ENCODE data around the gene RAB6B. TPM values are rescaled to one million over a fixed set of nuclear protein-coding genes. Genes with fewer than 3 reads are reported as not detected.

RAB6B gene
- total RNA-seq, 2 experiments from 2014 or later: 2.7 to 3.9 TPM

DNA sequence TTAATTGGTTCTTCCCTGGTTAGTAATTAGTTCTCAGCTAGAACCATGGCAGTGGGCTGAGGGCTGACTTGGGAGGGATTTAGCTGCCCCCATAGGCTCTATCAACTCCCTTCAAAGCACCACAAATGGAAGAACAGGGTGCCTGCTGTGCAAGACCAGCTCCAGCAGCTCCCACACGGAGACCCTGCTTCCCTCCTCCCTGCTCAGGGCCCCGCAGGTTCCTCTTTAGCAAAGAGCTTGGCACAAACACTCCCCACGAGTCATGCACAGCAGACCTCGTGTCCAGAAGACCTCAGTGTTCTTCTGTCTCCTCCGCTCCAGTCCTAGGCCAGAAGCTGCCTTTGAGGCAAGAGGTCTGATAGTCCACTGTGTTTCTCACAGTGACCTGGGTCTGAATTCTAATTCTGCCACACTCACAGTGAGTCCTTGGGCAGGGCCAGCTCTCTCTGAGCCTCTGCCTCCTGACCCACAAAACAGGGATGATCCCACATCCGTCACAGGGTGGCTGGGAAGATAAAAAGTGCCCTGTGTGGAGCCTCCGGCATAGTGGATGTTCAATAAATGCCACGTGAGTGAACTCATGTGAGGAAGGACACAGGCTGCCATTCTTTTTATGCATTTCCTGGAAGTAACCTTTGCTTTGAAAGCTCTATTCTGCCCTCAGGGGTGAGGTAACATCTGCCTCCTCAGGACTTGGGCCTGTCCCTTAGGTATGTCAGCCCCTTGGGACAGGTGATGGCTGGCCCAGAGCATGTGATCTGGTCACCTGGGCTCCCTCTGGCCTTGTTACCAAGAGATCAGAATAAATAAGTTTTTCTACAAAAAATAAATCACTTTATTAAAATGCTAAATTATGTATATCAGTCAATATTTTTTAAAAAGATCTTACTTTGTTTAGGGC, 7.6 kb downstream of the RAB6B start:
- H3K4me1 Mint-ChIP-seq (ENCODE audit: low read depth): peaks cover 4% of the 10 kb centered on the region
- peaks cover 10% of the 10 kb centered on the region for H3K27me3 Mint-ChIP-seq
- no peaks in the 10 kb centered on the region for H3K9me3 Mint-ChIP-seq
- H3K27ac Mint-ChIP-seq: no peak overlapping the region
- H3K36me3 Mint-ChIP-seq: no peaks in the 10 kb centered on the region
- DNase-seq: no peak
- POLR2A ChIA-PET: no interaction called here
- intact Hi-C loops (cut with micrococcal nuclease): no loop called here
- no peak overlapping the region for H3K4me3 Mint-ChIP-seq
- CTCF ChIA-PET: no interaction called here

DNA sequence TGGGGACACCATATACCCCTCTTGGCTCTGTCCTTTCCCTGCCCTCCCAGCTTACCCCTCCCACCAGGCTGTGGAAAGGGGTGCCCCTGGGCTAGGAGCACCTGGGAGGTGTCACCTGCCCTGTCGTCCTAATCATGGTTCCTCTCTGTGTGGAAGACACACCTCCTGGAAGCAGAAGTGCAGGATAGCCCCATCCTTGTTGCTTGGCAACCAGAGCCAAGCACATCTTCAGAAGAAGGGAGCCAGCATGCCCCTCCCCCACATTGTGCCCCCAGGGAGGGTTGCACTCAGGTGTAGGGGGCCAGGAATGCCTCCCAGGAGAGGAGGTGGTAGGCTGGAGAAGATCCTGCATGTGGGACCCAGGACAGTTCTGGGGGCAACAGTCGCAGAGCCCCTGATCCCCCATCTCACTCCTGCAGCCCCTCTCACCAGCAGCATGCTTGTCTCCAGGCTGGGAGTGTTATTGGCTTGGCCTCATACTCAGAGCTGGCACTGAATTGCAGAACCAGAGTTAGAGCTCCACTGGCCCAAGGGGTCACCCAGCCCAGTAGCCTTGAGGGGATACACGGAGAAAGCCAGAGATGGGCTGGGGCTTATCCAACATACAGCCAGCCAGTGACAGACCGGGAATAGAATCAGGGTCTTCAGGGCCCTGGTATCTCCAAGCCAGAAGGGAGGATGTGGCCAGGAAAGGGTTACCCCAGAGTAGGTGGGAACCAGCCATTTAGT, 8.4 kb downstream of the RAB6B start:
- ChIA-PET POLR2A (no interaction called here), CTCF (no interaction called here)
- no peaks in the 10 kb centered on the region for H3K36me3 Mint-ChIP-seq
- H3K4me3 Mint-ChIP-seq: no peak overlapping the region
- no peak overlapping the region for H3K27ac Mint-ChIP-seq
- intact Hi-C loops (cut with micrococcal nuclease): no loop called here
- no peaks in the 10 kb centered on the region for H3K9me3 Mint-ChIP-seq
- H3K4me1 Mint-ChIP-seq (ENCODE audit: low read depth): peaks cover 12% of the 10 kb centered on the region
- H3K27me3 Mint-ChIP-seq: peaks cover 8% of the 10 kb centered on the region
- DNase-seq: no peak

DNA sequence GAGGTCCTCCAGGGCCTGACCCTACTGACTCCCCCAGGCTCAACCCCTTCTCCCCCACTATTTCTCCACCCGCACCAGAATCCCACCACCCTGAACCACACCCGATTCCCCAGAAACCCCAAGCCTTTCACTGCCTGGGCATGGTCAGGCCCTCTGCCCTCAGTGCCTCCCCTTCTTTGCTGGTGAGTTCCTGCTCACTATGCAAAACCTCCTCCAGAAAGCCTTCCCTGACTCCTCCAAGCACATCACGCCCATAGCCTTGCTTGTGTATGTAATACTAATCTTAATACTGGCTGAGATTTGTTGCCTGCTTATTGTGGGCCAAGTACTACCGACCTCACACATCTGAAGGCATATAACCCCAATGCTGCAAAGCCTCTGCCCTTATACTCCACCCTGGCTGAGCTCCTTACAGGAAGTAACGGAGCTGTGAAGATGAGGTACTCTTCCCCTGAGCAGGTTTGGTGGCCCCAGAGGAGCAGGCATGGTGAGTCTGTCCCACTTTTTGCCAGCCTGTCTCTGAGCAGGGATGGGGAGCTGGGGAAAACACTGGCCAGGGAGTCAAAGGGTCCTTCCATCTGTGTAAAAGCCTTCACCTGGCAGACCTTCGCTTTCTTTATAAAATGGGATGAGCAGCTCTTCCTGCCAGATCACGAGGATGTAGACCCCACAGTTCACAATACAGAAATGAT, 9.5 kb downstream of the RAB6B start:
- POLR2A ChIA-PET: no interaction called here
- intact Hi-C loops (cut with micrococcal nuclease): no loop called here
- no peaks in the 10 kb centered on the region for H3K36me3 Mint-ChIP-seq
- no peak overlapping the region for H3K4me3 Mint-ChIP-seq
- no peak overlapping the region for H3K27ac Mint-ChIP-seq
- H3K4me1 Mint-ChIP-seq (ENCODE audit: low read depth): peaks cover 22% of the 10 kb centered on the region
- peaks cover 6% of the 10 kb centered on the region for H3K27me3 Mint-ChIP-seq
- no peaks in the 10 kb centered on the region for H3K9me3 Mint-ChIP-seq
- CTCF ChIA-PET: no interaction called here
- DNase-seq: no peak

DNA sequence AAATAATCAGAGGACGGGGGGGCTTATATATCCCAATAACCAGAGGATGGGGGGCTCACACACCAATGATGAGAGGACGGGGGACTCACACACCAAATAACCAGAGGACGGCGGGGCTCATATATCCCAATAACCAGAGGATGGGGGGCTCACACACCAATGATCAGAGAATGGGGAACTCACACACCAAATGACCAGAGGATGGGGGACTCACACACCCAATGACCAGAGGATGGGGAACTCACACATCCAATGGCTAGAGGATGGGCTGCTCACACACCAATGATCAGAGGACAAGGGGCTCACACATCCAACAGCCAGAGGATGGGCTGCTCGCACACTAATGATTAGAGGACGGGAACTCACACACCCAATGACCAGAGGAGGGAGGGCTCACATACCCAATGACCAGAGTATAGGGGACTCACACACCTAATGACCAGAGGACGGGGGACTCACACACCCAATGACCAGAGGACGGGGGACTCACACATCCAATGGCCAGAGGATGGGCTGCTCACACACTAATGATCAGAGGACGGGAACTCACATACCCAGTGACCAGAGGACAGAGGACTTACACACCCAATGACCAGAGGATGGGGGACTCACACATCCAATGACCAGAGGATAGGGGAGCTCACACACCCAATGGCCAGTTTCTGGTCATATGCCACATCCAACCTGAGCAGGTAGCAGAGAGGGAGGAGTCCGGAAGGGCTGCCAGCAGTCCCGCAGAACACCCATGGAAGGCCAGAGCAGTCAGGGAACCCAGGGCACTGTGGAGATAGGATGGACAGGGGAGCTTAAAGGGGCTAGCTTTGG, 10.6 kb downstream of the RAB6B start:
- no peak overlapping the region for H3K27ac Mint-ChIP-seq
- peaks cover 26% of the 10 kb centered on the region for H3K4me1 Mint-ChIP-seq (ENCODE audit: low read depth)
- no peaks in the 10 kb centered on the region for H3K27me3 Mint-ChIP-seq
- H3K36me3 Mint-ChIP-seq: no peaks in the 10 kb centered on the region
- ChIA-PET POLR2A (no interaction called here), CTCF (no interaction called here)
- DNase-seq: no peak
- intact Hi-C loops (cut with micrococcal nuclease): no loop called here
- no peaks in the 10 kb centered on the region for H3K9me3 Mint-ChIP-seq
- H3K4me3 Mint-ChIP-seq: no peak overlapping the region

DNA sequence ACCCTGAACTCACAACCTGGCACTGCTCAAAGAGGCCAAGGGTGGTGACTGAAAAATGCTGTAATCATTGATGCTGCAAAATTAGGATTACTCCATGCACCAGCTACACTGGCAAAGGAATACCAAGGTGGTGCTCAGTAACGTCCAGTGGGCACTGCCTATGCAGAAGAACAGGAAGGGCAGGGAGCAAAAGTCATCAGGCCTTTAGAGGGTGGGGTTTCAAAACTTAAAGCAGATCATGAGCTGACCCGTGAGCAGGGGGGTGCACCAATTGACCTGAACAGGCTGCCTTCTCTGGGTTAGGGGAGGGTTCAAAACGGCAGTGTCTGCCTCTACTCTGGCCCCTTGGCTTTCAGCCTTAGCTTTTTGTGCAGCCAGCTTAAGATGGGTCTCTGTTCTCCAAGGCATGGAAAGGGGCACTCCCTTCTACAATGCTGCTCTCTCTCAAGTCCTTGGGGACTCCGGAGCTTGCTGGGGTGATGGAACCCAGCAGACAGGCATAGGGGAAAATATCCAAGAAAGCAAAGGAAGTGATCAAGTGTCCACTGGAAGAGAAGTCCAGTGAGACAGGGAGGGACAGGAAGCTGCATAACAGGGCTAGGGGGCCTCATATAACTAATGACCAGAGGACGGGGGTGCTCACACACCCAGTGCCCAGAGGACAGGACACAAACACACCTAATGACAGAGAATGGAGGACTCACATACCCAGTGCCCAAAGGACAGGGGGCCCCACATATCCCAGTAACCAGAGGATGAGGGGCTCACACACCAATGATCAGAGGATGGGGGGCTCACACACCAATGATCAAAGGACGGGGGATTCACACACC, 11.4 kb downstream of the RAB6B start:
- no peak for DNase-seq
- Mint-ChIP-seq H3K9me3 (no peaks in the 10 kb centered on the region), H3K27me3 (no peaks in the 10 kb centered on the region), H3K4me3 (no peak overlapping the region), H3K36me3 (no peaks in the 10 kb centered on the region), H3K27ac (no peak overlapping the region), H3K4me1 (ENCODE audit: low read depth) (peaks cover 26% of the 10 kb centered on the region)
- intact Hi-C loops (cut with micrococcal nuclease): no loop called here
- ChIA-PET CTCF (no interaction called here), POLR2A (no interaction called here)

DNA sequence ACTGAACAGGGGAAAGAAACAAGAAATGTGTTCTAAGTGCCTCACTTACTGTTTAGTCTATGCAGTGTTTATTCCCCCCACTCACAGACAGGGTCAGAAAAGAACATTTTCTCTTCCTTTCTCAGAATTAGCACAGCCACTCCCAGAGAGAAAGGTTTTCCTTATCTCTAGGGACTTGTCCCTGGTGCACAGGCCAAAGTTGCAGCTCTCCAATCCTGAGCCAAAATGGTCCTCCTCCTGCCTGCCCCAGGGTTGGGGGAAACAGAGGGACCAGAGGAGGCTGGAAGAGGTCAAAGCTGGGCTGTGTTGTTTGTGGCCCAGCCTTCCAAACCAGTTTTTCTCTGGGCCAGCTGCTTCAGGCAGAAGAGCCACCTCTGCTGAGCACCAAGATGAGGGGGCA, 12.0 kb downstream of the RAB6B start:
- H3K9me3 Mint-ChIP-seq: peaks cover 4% of the 10 kb centered on the region
- H3K27ac Mint-ChIP-seq: no peak overlapping the region
- H3K4me1 Mint-ChIP-seq (ENCODE audit: low read depth): peaks cover 26% of the 10 kb centered on the region
- no peaks in the 10 kb centered on the region for H3K27me3 Mint-ChIP-seq
- POLR2A ChIA-PET: no interaction called here
- no peak overlapping the region for H3K4me3 Mint-ChIP-seq
- no peak for DNase-seq
- no peaks in the 10 kb centered on the region for H3K36me3 Mint-ChIP-seq
- intact Hi-C loops (cut with micrococcal nuclease): no loop called here
- CTCF ChIA-PET: no interaction called here

DNA sequence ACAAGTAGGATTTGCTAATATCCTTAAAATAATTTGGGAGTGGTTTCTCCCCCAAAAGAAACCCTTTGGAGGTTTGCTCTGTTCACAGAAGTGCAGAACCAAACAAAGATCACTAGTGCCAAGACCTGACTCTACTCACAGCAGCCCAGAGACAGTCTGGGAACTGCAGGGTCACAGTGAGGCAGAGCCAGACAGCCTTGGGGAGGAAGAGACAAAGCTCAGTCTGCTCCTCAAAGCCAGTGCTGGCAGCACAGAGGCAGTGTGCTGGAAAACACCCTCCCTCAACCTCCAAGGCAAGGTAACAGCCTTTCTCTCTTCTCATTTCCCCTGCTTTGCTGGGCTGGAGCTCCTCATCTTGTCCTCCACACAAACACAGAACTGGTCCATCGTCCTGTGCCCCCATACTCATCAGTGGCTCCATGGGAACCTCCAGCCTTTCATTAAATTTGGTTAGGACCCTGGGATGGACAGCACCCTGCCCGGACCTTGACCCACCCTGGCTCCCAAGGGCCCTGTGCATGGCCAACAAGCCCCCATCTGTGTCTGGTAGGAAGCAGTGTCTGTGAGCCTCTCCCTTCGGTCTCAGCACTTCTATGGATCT, 12.6 kb downstream of the RAB6B start:
- Mint-ChIP-seq H3K27me3 (no peaks in the 10 kb centered on the region), H3K4me3 (no peak overlapping the region), H3K36me3 (no peaks in the 10 kb centered on the region), H3K9me3 (peaks cover 9% of the 10 kb centered on the region), H3K4me1 (ENCODE audit: low read depth) (peaks cover 26% of the 10 kb centered on the region), H3K27ac (peak overlapping the region; percentile 40)
- DNase-seq: peak; percentile 6
- ChIA-PET POLR2A (no interaction called here), CTCF (no interaction called here)
- intact Hi-C loops (cut with micrococcal nuclease): loop anchor here (1.0 kb wide), 1 partner anchor 32 kb away; no protein-coding TSS in a partner anchor

DNA sequence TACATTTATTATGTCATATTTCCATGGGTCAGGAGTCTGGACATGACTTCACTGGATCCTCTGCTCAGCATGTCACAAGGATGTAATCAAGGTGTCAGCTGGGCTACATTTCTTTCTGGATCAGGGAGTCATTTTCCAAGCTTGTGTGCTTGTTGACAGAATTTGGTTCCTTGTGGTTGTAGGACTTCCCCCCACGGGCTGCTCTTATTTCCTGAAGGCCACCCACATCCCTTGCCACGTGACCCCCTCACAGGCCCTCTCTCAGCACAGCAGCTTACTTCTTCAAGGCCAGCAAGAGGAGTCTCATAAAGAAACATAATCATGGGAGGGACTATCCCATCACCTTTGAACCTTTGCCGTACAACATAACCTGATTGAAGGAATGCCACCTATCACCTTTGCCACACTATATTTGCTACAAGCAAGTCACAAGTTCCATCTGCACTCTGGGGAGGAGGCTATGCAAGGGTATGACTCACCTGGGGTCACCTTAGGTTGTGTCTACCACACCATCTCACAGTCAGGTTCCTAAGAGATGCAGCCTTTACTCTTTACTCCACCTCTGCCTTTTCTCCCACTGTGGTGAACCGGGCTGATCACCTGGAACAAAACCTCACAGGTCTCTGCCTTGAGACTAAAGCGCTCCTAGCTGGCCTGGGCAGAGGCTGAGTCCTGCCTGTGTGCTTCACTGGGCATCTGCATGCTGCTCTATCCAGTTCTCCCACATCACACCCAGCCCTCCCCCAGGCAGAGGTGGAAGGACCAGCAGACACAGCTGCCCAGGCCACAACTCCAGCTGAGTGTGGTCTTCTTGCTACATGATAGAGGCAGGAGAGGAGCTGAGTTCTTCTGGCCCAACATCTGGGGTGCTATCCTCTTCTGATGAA, 13.5 kb downstream of the RAB6B start:
- ChIA-PET CTCF (no interaction called here), POLR2A (no interaction called here)
- peak; percentile 52 for DNase-seq
- Mint-ChIP-seq H3K27ac (peak overlapping the region; percentile 30), H3K36me3 (no peaks in the 10 kb centered on the region), H3K4me3 (no peak overlapping the region), H3K9me3 (peaks cover 16% of the 10 kb centered on the region), H3K4me1 (ENCODE audit: low read depth) (peaks cover 26% of the 10 kb centered on the region), H3K27me3 (no peaks in the 10 kb centered on the region)
- intact Hi-C loops (cut with micrococcal nuclease): loop anchor here (1.0 to 2.0 kb wide), 2 partner anchors 31 to 77 kb away; partner anchors contain the start of gene SRPRB

DNA sequence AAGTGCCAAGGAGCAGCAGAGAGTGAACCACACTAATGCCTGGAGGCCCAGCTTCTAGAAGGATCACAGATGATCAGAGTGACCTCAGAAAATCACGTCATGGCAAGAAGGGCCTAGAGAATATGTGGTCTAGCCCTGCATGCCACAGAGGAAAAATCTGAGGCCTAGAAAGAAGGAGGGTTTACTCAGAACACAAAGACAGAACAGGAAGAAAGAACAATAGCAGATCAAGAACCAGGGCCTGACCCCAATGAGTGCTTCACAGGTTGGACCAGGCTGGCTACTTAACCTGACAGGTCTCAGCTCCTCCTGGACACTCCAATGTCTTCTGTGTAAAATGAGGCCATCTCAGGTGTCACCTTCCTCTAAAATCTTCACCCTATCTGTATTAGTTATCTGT, 14.2 kb downstream of the RAB6B start:
- Mint-ChIP-seq H3K4me1 (ENCODE audit: low read depth) (peaks cover 26% of the 10 kb centered on the region), H3K4me3 (no peak overlapping the region), H3K9me3 (peaks cover 16% of the 10 kb centered on the region), H3K27ac (peak overlapping the region; percentile 25), H3K27me3 (no peaks in the 10 kb centered on the region), H3K36me3 (no peaks in the 10 kb centered on the region)
- DNase-seq: peak; percentile 17
- ChIA-PET POLR2A (interaction anchor here (0.6 kb wide), 1 partner anchor 178 kb away, joined by 3 read pairs; no protein-coding TSS in a partner anchor), CTCF (no interaction called here)
- intact Hi-C loops (cut with micrococcal nuclease): loop anchor here (2.0 kb wide), 1 partner anchor 77 kb away; the partner anchor contains the start of gene SRPRB

DNA sequence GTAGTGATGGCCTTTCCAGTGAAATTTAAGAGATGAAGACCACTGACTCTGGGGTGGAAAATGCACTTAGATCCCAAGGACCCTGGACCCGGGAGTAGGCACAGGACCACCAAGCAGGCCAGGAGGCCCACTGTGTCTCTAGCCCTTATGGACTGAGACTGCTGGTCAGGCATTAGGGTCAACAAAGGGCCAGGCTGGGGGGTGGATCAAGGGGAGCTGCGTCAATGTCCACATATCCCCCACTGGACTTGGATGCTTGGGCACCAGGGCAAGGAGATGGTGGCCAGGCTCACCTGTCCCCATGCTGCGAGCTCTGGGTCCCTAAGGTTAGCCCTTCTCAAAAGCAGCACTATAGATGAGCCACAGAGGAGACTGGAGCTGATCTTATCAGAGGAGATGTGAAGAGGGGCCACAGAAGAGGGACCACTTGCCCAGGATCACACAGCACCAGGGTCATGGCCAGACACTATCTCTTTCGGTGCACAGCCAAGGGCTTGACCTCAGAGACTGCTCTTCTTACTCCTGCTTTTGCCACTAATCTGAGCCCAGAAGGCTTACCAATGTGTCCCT, 14.7 kb downstream of the RAB6B start:
- ChIA-PET CTCF (interaction anchor here (0.6 kb wide), 1 partner anchor 63 kb away, joined by 4 read pairs; no protein-coding TSS in a partner anchor), POLR2A (interaction anchor here (0.6 kb wide), 1 partner anchor 178 kb away, joined by 3 read pairs; no protein-coding TSS in a partner anchor)
- Mint-ChIP-seq H3K4me1 (ENCODE audit: low read depth) (peaks cover 26% of the 10 kb centered on the region), H3K27ac (peak overlapping the region; percentile 25), H3K27me3 (no peaks in the 10 kb centered on the region), H3K4me3 (no peak overlapping the region), H3K9me3 (peaks cover 16% of the 10 kb centered on the region), H3K36me3 (no peaks in the 10 kb centered on the region)
- DNase-seq: peak; percentile 1
- intact Hi-C loops (cut with micrococcal nuclease): loop anchor here (1.0 to 2.0 kb wide), 2 partner anchors 24 to 76 kb away; partner anchors contain the start of gene SRPRB

All from activated CD4-positive, alpha-beta memory T cell treated with anti-CD3 and anti-CD28 coated beads for 36 hours (primary cell).